ENCODE results near the gene IGSF9B.

Gene IGSF9B

GRCh38 chr11:133934599-133935550, 21.9 kb downstream of the IGSF9B start:
- DNase-seq: no peak

- DNase-seq: no peak
Observed at GRCh38 chr11:133934096-133934495, 22.7 kb downstream of the IGSF9B start.

DNA sequence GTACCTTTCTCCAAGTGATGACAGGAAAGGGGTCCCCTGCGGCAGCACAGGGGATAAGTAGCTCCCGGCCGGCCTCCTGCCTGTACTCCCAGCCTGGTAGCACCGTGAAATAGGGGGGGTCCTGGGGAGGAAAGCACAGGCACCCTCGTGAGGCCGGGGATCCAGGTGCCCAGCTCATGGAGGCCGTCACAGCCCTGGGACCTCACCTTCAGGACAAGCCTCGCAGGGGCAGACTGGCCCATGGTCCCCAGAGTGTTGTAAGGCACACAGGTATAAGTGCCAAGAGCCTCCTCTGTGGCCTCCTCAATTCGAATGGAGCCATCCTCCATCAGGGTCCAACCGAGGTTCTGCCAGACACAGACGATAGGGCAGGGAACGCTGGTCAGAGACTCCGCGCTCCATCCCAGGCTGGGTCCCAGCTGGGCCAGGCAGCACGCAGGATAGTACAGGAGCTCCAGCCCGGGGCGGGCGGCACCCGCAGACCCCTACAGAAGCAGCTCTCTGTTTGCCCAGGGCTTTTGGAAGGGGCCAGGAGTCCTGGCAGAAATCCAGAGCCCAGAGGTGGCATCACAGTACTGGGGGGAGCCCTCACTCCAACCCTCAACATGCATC, 25.2 kb downstream of the IGSF9B start:
- DNase-seq: no peak

GRCh38 chr11:133930767-133931448, 25.9 kb downstream of the IGSF9B start:
- no peak for DNase-seq

- no peak for DNase-seq
Observed at GRCh38 chr11:133930053-133930766, 26.6 kb downstream of the IGSF9B start.

- DNase-seq: no peak
Observed at GRCh38 chr11:133929401-133930052, 27.2 kb downstream of the IGSF9B start.

- peak; percentile 32 for DNase-seq
Observed at GRCh38 chr11:133928628-133929059, 28.1 kb downstream of the IGSF9B start.

DNA sequence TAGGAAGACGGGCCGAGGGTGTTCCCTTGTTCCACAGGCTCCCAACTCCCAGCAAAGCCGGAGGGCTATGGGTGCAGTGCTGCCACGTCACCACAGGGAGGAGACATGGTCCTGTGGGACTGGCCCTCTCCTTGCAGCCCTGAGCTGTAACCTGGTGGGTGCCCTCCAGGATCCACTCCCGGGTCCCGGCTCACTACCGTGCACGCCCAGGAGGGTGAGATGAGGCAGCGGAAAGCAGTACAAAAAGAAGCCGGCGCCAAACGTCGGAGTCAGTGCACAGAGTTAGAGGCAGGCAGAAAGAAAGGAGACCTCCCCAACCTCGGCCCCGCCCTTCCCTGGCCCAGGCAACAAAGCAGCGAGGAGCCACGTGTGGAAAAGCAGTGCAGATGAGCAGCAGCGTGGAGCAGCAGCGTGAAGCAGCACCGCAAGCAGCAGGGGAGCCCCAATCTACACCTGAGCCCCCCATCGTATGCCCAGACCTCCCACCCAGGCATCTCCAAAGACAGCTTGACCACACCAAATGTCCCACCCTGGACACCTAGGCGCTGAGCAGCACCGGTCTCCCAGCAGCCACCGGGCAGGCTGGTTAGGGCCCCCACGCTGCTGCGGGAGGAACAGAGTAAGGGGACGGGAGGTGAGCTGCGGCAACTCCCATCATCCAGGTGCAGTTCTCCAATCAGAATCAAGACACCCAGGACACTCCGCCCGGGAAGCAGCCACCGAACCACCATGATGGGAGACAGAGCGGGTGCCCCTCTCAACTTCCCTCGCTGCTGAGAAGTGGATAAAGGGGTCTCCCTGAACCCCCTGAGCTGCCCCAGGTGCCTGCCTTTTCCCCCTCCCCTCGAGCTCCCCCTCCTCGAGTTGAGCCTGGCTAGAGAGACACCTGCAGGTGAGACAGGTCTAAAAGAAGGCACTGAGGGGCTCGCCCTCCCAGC, 28.8 kb downstream of the IGSF9B start:
- peak; percentile 84 for DNase-seq

DNA sequence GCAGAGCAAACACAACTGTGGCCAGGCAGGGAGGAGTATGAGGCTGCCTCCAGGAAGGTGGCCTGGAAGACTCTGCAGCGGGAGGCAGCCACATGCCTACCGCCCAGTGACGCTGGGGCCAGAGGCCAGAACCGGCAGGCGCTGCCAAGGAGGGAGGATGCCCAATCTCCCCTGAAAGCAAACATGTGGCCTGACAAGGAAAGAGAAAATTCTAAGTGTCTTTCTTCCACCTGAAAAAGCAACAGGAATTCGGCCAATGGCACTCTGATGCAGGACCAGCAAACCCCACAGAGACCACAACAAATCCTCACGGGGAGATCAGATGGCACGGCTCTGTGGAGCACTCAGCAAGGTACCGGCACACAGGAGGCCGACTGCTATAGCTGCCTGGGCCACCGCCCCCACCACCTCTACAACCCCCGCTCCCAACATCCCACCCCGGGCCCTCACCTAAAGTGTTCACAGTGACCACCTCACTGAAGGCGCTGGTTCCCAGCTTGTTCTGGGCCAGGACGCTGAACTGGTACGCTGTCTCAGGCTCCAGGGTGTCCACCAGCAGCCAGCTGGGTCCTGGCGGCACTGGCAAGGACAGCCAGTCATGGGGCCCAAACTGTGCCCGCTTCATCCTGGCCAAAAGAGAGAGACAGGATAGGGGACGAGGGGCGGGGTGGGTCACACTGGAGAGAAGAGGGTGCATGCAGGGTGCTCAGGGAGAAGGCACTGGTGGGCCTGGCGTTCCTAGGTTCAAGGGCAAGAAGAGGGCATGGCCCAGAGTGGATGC, 30.1 kb downstream of the IGSF9B start:
- no peak for DNase-seq

DNA sequence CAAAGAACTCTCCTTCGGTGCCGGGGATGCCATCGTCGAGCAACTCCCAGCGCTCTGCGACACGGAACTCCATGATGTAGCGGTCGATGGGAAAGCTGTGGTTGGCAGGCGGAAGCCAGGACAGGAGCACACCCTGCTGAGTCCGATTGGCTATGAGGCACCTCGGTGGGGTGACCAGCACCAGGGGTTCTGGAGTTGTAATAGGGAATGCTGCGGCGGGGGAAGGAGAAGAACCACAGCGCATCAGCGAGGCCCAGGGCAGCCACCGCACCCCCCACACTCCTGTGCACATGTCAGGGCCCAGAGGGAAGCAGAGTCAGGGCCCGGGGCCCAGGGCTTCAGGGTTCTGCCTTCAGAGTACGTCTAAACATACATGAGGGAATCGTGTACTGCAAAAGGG, 31.0 kb downstream of the IGSF9B start:
- no peak for DNase-seq

- no peak for DNase-seq
Observed at GRCh38 chr11:133924661-133925060, 32.1 kb downstream of the IGSF9B start.

- DNase-seq: no peak
Observed at GRCh38 chr11:133922078-133922870, 34.5 kb downstream of the IGSF9B start.

DNA sequence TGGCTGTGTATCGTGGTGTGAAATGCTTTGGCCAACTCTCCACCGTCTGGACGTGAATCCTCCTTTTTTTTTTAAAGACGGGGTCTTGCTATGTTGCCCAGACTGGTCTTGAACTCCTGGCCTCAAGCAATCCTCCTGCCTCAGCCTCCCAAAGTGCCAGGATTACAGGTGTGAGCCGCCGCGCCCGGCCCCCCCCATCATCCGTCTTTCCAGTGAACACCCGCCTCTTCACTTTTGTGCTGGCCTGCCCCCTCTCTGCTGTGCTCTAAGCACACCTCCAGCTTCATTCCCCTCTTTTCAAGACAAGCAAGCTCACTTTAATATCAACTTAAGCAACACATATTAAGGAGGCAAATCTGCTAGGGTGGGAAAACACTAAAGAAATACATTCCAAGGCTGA, 35.3 kb downstream of the IGSF9B start:
- no peak for DNase-seq

GRCh38 chr11:133921026-133921425, 35.7 kb downstream of the IGSF9B start:
- DNase-seq: no peak

DNA sequence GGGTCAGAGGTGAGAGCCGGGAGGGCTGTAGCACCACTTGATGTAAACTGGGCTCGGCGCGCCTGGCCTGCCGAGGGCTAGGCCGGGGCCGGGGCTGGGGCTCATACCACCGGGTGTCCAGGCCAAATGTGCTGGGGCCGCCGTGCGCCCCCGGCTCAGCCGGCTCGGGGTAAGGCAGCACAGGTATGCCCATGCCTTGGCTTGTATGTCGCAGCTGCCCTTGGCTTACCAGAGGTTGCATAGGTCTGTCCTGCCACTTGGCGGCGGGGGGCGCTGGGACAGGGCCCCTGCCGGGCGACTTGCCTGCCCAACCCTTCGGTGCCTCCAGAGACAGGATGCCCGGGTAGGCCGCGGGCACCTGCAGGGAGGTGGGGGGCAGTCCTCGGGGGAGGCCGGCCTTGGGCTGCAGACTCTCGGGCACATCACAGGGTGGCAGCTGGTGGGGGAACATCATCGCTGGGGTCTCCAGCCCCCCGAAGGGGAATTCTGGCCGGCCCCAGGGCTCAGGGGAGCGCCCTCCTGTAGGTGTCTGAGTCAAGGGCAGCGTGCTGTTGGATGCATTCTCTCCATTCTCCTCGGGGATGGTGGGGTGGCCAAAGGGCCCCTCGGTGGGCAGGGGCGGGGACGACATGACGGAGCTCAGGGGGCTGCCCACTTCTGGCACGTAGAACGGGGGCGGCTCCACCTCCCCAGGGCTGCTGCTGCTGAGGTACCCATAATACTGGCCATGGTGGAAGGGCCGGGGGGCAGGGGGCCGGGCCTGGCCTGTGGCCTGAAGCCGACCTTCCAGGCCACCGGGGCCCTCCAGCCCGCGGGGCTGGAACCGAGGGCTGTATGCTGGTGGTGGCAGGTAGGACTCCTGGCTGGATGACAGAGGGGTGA, 36.4 kb downstream of the IGSF9B start:
- no peak for DNase-seq

GRCh38 chr11:133919330-133920108, 37.2 kb downstream of the IGSF9B start:
- no peak for DNase-seq

GRCh38 chr11:133918608-133919260, 38.0 kb downstream of the IGSF9B start:
- no peak for DNase-seq

All from NCI-H2029 (cell line).